T follicular helper cell (primary cell): Measurements from ENCODE around the gene MGP.

Experiments used
- DNase-seq: peaks from one replicate; pipeline ENCODE4 v3.0.0-alpha.2; 2020; ENCODE audit warnings: low read depth

The MGP gene

DNA sequence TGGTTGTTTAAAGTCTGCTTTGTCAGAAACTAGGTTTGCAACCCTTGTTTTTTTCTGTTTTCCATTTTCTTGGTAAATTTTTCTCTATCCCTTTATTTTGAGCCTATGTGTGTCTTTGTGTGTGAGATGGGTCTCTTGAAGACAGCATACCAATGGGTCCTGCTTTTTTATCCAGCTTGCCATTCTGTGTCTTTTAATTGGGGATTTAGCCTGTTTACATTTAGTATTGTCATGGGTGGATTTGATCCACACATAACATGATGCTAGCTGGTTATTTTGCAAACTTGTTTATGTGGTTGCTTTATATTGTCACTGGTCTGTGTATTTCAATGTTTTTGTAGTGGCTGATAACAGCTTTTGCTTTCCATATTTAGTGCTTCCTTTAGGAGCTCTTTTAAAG lies 25.2 kb downstream of the MGP start:
- no peak for DNase-seq

DNA sequence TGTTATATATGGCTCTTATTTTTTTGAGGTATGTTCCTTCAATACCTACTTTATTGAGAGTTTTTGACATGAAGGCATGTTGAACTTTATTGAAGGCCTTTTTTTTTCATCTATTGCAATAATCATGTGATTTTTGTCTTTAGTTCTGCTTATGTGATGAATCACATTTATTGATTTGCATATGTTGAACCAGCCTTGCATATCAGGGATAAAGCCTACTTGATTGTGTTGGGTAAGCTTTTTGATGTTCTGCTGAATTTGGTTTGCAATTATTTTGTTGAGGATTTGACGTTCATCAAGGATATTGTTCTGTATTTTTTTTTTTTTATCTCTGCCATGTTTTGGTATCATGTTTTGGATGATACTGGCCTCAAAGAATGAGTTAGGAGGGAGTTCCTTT lies 27.1 kb downstream of the MGP start:
- no peak for DNase-seq

DNA sequence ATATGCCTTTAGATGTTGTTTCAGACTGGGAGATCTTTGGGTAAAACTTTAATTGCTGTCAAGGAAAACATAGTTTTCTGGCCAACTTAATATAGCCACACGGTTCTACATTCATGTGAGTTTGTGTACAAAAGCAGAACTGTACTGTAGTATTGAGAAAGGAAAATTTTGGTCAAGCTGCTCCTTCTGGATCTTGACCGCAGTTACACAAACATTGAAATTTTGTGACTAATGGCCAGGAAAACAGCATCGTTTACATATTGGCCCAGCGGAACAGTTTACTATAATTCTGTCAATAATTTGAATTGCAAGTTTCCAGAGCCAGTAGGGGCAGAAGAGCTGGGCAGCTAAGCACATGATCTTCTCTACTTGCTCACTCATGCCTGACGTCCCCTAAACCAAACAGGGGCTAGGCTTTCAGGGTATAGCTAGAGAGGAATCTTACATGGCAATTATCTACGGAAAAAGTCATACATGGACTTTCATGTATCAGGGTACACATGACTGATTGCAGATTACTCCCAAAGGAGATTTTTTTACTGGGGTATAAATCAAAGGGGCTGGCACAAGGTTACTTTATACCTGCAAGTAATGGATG lies 31.0 kb downstream of the MGP start:
- DNase-seq, result no peak

DNA sequence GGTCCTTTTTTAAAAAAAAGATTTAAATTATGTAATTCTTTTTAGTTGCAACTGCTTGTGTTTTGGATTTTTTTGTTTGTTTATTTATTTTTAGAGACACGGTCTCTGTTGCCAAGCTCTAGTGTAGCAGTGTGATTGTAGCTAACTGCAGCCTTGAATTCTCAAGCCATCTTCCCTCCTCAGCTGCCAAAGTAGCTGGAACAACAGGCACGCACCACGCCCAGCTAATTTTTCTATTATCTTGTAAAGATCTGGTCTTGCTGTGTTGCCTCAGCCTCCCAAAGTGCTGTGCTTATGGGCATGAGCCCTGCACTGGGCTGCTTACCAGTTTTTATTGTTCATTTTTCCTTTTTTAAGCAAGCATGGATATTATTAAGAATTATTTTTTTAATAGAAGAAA lies 31.7 kb downstream of the MGP start:
- no peak for DNase-seq

DNA sequence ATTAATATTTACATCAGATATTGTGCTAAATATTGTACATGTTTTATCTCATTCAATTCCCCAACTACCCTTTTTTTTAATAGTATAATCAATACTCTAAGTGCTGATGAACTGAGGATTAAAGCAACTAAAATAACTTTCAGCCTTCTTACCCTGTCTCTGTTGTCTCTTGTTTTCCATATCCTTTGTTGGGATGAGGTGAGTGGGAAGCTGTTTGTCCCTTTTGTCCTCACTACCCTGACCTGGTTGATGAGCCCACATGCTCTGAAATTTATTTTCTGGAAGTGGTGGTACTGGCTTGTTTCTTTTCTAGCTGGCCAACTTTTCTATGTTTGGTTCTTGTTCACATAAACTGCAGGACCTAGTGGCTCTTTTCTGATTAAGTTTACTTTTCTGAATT lies 32.8 kb downstream of the MGP start:
- no peak for DNase-seq

DNA sequence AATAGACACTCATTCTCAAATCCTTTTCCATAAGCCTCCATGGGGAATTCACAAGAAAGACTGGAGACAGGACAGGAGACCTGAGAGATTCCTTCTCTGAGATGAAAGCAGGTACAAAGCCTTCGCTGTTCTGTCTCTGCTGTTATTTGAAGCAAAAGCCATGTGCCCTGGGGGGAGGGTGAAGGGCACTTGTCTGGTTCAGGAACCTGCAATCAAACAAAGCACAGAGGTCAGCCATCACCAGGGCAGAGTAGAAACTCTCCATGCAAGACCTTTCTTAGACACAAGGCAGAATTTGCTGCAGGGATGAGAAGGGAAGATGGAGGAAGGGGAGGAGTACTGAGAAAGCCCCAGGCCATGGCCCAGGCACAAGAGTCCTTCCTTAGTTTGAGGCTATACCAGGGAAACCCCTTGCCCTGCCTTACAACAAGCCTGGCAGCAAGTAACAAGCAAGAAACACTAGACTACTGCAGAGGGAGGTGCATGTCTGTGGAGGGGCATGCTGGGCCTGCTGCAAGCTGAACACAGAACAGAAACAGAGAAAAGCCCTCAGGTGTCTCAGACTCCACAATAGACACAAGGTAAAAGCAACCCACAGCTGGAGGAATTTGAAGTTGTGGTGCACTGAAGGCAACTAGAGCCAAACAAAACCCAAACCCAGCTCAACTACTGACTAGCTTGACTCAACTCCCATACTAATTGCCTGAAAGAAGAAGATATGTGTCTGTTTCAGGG lies 34.6 kb downstream of the MGP start:
- no peak for DNase-seq

DNA sequence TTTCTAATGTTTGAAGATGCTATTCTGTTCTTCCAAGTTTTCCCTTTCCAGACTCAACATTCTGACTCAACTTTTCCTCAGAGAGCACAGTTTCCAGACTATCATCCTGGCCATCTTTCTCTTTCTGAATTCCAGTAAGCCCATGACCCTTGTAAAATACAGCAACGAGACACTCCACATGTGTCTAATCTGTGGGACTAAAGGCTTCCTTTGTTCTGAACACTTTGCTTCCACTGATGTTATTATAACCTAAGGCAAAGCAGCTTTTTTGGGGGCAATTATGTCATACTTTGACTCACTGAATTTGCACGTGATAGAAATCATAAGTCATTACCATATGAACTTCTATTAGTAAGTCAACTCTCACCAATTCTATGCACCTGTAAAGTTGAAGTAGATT lies 36.0 kb downstream of the MGP start:
- no peak for DNase-seq

DNA sequence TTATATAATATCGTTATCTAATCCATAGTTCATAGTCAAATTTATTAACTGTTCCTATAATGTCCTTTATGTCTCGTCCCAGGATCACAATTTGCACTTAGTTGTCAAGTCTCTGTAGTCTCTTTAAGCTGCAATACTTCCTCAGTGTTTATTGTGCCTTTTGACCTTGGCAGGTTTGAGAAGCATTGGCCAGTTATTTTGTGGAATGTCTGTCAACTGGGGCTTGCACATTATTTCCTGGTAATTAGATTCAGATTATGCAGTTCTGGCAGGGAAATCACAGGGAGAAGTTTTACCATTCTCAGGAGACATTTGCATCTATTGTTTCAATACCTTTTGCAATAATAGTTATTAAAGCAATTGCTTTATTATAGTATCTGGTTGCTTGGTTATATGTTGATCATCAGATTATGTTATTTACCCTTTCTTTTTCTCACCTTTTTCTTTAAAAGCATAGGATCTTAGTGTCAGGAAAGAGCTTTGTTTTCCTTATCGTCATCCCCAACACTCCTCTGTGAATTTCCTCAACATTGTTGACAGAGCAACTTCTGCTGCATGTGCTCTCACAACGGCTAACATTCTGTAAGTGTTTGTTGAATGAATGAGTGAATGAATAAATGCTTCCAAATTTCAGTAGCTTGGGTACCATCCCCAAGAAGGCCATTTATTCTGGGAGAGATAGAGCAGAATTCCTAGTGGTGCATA lies 38.6 kb downstream of the MGP start:
- no peak for DNase-seq

DNA sequence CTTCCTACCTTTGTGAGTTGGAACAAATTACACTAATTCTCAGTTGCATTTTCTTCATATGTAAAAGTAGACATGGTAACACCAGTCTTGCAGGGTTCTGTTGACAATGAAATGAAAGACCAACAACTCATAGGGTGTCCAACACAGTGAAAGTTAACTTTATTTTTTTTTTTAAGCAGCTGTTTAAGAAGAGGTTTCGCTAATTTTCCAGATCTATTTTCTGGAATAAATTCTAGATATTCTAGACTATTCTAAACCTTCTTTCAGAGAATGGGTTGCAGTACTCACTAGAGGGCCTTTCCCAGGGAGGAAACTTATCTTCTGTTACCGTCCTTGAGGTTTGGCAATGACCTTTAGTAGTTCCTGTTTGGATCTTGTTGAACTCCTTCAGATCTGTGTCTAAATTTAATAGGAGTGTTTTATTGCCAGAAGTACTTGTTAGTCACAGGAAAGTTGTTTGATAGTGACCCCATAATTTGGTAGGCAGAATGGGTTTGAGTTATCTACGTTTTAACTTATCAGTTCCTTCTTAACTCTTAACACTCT lies 39.5 kb downstream of the MGP start:
- no peak for DNase-seq

DNA sequence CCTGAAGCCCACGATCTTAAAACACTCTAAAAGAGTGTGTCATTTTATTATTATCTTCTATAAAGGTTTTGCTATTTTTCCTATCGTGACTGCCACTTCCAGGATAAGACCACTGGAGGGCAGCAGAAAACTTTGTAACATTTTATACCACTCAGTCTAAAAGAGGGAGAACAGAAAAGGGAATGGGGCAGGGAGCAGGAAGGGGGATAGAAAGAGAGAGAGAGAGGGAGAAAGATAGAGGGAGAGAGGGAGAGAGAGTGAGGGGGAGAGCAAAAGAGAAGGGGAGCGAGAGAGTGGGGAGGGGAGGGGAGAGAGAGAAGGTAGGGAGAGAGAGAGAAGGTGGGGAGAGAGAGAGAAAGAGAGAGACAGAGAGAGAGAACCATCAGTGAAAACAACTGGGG lies 40.3 kb downstream of the MGP start:
- peak; percentile 19 for DNase-seq

DNA sequence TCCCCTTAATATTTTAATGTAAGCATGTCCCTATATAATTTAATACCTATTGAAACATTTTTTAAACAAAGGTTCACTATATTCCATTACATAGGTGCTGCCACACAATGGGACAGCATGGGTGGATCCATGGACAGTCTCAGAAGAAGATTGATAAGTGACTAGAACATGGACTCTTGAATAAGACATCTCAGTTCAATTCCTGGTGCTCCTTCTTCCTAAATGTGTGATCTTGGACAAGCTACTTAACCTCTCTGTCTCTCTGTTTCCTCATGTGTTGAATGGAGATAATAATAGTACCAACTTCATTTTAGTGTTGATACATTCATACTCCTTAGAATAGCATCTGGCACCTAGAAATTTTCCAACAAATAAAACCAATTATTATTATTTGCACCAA lies 41.3 kb downstream of the MGP start:
- no peak for DNase-seq

DNA sequence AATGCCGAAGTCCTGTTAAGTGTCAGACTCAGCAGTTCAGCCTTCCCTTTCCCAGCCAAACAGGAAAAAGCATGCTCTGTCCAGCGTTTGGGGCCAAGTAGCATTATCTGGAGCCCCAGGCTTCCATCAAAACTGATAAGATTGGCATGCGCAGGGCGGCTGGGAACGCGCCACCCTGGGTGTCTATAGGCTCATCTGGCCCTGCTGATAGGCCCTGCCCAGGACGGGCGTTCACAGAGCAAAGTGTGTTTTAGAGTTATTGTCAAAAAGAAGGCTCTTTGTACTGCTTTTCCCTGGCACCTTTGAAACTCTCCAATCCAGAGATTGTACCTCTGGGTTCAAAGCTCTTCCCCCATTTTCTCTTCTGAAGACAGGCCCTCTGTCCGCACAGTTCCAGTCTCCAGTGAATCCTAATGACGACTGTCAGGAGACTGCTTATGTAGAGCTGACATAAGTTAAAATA lies 42.2 kb downstream of the MGP start, which contains the start of gene ART4:
Gene ART4 (minus strand): TSS at position 102 of the 463 bp plus-strand sequence. CDS start 413 bp downstream, outside the sequence.
- DNase-seq, result no peak

DNA sequence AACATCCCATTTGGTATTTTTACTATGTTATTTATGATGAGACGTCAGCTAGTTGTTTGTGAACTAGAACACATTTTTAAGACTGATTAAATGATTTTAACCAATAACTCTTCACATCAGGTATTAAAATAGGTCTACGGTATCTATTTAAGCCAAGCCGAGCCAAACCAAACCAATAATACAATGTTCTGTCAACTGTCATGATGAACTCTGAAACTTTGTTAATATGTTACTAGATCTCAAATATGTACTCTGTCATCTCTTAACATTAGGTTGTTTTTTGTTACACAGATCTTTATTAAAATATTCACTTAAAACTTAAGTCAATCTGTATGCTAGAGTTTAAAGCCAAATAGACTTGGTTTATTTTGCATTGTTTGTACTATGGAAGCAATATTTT lies 43.3 kb downstream of the MGP start:
- DNase-seq, result no peak

DNA sequence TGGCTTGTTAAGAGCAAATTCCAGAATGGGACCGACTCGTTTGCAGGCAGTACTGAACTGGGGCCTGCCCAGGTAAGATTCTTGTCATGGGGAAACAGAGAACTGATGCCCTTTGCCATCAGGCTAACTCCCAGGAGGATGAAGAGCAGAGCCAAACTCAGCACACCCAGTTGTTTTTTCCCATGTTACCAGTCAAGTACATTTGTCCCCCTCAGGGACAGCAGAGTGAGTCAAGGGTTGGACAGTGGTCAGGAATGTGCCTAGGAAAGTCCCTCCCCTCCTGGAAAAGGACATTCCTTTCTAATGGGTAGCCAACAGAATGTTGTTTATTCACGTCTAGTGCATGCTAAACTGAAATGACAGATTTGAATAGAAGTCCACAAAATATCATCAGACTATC lies 43.9 kb downstream of the MGP start:
- DNase-seq, result no peak

DNA sequence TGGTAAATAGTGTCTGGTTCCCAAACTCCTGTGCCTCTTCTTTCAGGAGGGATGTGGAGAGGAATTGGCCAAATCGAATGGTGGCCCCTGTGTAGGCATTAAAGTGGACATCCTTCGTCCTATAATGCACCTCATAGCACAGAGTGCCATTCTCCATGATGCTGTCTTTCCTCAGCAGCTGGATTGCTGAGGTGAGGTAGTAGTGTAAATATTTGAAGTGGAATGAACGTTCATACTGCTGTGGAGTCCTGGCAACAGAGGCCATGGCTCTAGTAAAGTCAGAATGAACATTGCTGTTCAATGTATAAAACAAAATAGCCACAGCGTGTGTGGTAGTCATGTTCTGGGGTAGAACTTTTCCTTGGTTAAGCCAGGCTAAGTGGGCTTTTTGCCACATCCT lies 45.0 kb downstream of the MGP start:
- DNase-seq, result no peak

DNA sequence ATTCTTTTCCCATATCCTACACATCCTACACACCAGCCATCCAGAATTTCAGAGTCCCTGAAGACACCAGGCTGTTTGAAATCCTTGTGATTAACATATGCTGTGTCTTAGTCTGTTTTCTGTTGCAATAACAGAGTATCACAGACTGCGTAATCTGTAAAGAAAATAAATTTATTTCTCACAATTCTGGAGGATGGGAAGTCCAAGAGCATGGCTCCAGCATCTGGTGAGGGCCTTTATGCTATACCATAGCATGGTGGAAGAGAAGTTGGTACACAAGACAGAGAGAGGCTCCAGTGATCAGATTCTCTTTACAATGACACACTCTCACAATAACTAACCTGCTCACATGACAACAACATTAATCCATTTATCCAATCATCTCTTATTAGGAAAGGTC lies 46.4 kb downstream of the MGP start:
- DNase-seq, result no peak

DNA sequence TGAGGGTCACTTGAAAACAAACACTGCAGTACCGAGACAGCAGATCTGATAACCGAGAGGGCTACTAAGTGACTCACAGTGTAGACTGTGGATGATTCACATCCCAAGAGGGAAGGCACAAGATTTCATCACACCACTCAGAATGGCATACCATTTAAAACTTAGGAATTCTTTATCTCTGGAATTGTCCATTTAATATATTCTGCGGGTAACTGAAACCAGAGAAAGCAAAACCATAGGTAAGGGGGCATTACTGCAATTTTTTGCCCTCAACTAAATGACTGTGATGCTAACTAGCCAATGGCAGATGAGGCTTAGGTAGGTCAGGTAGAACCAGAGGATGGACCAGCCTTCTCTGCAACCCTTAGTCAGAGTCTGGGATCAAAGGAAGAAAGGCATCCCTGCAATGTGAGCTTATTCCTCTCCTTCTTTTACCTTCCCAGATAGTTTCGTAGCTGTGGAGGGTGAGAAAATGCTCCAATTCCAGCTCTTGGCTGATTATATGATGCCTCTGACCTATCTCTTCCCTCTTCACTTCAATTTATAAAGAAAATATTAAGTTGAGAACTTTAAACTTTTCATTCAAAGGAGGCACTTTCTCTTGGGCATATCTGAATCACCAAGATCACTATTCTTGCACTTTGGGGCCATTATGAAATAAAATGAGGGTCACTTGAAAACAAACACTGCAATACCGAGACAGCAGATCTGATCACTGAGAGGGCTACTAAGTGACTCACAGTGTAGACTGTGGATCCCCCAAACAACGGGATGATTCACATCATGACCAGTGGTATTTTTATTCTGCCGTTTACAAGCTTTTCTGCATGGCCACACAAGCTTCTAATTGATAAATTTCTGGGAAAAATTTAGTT lies 49.1 kb downstream of the MGP start:
- DNase-seq, result no peak

DNA sequence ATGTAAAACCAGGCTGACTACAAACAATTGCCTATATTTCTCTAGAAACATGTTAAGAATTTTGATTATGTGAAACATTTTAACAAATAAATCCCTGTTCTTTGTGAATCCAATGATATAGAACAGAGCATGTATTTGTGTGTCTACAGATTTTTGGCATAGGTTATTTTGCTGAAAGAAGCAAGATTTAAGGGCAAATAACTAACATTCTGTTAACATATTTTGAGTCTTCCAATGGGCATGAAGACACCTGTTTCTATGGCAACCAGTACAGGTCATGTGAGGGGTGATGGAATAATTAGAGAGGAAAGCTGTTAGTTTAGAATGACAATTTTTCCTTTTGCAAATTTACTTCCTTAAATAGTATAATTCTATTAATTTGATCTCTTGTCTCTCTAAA lies 51.1 kb downstream of the MGP start:
- DNase-seq, result no peak

DNA sequence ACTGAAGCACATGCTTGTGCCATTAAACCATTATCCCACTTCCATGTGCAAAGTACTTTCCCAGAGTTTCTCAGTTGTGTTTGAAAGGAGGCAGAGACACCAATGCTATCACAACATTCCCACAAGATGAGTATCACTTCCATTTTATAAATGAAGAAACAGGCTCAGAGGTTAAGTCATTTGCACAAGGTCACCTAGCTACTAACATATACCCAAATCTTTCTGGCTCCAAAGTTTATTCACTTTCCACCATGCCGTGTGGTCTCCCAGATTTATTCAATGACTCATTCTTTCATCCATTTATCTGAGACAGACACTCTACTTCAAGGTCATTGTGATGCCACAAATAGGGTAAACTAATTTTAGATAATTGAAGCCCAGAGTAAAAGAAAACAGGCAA lies 51.7 kb downstream of the MGP start:
- no peak for DNase-seq

DNA sequence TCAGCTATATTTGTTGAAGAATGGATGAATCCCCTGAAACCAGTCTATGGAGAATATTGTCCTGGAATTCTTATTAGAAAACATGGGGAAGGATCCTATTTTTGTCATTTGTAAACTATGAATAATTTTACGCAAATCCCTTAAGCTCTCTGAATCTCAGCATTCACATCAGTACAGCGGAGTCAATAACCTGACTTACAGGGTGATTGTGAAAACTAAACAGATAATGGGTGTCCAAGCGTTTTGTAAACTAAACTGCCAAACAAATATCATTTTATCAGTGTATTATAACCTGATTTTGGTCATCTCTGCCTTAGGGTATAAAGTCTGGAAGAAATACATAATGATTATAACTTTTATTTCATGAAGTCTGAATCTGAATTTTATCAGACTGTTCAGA lies 52.3 kb downstream of the MGP start:
- no peak for DNase-seq
